Endodermal cell (in vitro differentiated cells): ENCODE results near the gene CMTM4. TPM values are rescaled to one million over a fixed set of nuclear protein-coding genes. Genes with fewer than 3 reads are reported as not detected.

Source experiments
- DNase-seq: peaks from one replicate; pipeline ENCODE4 v3.0.0-alpha.2; 2017
- H3K27ac ChIP-seq: 2 replicates; pipeline ENCODE4 v1.5.1; 2013; ENCODE audit warnings: mild to moderate bottlenecking, low read depth, low read length, moderate library complexity
- H3K27me3 ChIP-seq: 2 replicates; pipeline ENCODE4 v1.6.1; 2013; ENCODE audit warnings: mild to moderate bottlenecking, low read length, moderate library complexity; ENCODE audit not compliant: insufficient read depth, control insufficient read depth, poor library complexity, severe bottlenecking
- H3K36me3 ChIP-seq: 2 replicates; pipeline ENCODE4 v1.7.0; 2013; ENCODE audit warnings: mild to moderate bottlenecking, low read length, moderate library complexity; ENCODE audit not compliant: control insufficient read depth, insufficient read depth
- H3K4me1 ChIP-seq: one replicate; pipeline ENCODE4 v1.7.0; 2013; ENCODE audit warnings: low read length; ENCODE audit not compliant: control insufficient read depth, insufficient read depth
- H3K4me3 ChIP-seq: 2 replicates; pipeline ENCODE4 v1.5.1; 2013; ENCODE audit warnings: mild to moderate bottlenecking, low read length, moderate library complexity
- H3K9ac ChIP-seq: 2 replicates; pipeline ENCODE4 v1.6.1; 2013; ENCODE audit warnings: mild to moderate bottlenecking, low read length, moderate library complexity; ENCODE audit not compliant: poor library complexity, severe bottlenecking; ENCODE audit errors: extremely low read depth
- H3K9me3 ChIP-seq: 2 replicates; pipeline ENCODE4 v1.6.1; 2013; ENCODE audit warnings: mild to moderate bottlenecking, low read length, moderate library complexity; ENCODE audit not compliant: control insufficient read depth
- H3K27ac Mint-ChIP-seq: 2 replicates; pipeline ENCODE4 v1.8.0; 2020; ENCODE audit warnings: mixed read lengths
- H3K27me3 Mint-ChIP-seq: 2 replicates; pipeline ENCODE4 v1.8.0; 2021; ENCODE audit warnings: mild to moderate bottlenecking, mixed read lengths; ENCODE audit not compliant: insufficient read depth
- H3K36me3 Mint-ChIP-seq: 2 replicates; pipeline ENCODE4 v1.8.0; 2020; ENCODE audit warnings: low read depth, mixed read lengths
- H3K4me1 Mint-ChIP-seq: 2 replicates; pipeline ENCODE4 v1.8.0; 2020; ENCODE audit warnings: mixed read lengths
- H3K4me3 Mint-ChIP-seq: 2 replicates; pipeline ENCODE4 v1.8.0; 2020; ENCODE audit warnings: mild to moderate bottlenecking, moderate library complexity, mixed read lengths
- H3K9me3 Mint-ChIP-seq: 2 replicates; pipeline ENCODE4 v1.8.0; 2020; ENCODE audit warnings: mild to moderate bottlenecking, mixed read lengths
- CTCF ChIP-seq: fragments of 200-600 bp; sonication (generic); conservative IDR thresholded peaks from 2 replicates; pipeline ENCODE4 v1.5.0; 2021; ENCODE audit warnings: antibody characterized with exemption, mild to moderate bottlenecking
- WGBS, 2 experiments: methylation state at CpG; one replicate each; pipeline versions ENCODE4 v1.1.5 to v1.1.7; 2013; ENCODE audit warnings: missing lambda C conversion rate in 2 of 2, mixed read lengths in 1 of 2; ENCODE audit not compliant: insufficient coverage in 1 of 2, insufficient read length in 1 of 2; 5-methylcytosine and 5-hydroxymethylcytosine counted together
- total RNA-seq, 2 donors: library from RNA; stranded (reverse); fragmentation: NEBNext Ultra II Directional in 1 of 2; extraction: Animal tissue kit (Norgen Biotek cat#: 25700) in 1 of 2; gene quantifications; 2 replicates in 1 of 2; 3 replicates in 1 of 2; pipeline ENCODE4 v1.2.1, GENCODE V29; 2021

The CMTM4 gene
- total RNA-seq, 2 donors from 2014 or later = 68.2 to 76.2 TPM

- Mint-ChIP-seq H3K4me3 (no peak overlapping the region), H3K9me3 (no peaks in the 10 kb centered on the region), H3K27me3 (no peaks in the 10 kb centered on the region), H3K4me1 (peaks cover 16% of the 10 kb centered on the region), H3K27ac (peak overlapping the region; percentile 85), H3K36me3 (peaks cover 4% of the 10 kb centered on the region)
- Histone ChIP-seq H3K36me3 (peaks cover 6% of the 10 kb centered on the region), H3K9ac (no peak overlapping the region), H3K27ac (peak overlapping the region; percentile 42), H3K4me1 (peaks cover 7% of the 10 kb centered on the region), H3K9me3 (no peaks in the 10 kb centered on the region), H3K4me3 (no peak overlapping the region), H3K27me3 (no peaks in the 10 kb centered on the region)
- 77 to 79% methylated on average over 3 to 4 of the region's 4 CpGs for WGBS, 2 experiments
- DNase-seq = no peak
- no peak for TF ChIP-seq CTCF
These were observed 35.4 kb downstream of the CMTM4 start for GRCh38 chr16:66661210-66661560.

GRCh38 chr16:66660422-66661209, 35.9 kb downstream of the CMTM4 start:
- H3K27me3 ChIP-seq = no peaks in the 10 kb centered on the region
- TF ChIP-seq CTCF = peak; percentile 28
- H3K36me3 ChIP-seq = peaks cover 6% of the 10 kb centered on the region
- WGBS, 2 experiments = 33 to 40% methylated on average over 4 to 9 of the region's 9 CpGs
- Mint-ChIP-seq H3K9me3 (no peaks in the 10 kb centered on the region), H3K27me3 (no peaks in the 10 kb centered on the region), H3K4me1 (peaks cover 16% of the 10 kb centered on the region), H3K27ac (peak overlapping the region; percentile 85), H3K36me3 (peaks cover 2% of the 10 kb centered on the region), H3K4me3 (no peak overlapping the region)
- H3K27ac ChIP-seq = peak overlapping the region; percentile 42
- no peaks in the 10 kb centered on the region for H3K9me3 ChIP-seq
- H3K9ac ChIP-seq = no peak overlapping the region
- peaks cover 7% of the 10 kb centered on the region for H3K4me1 ChIP-seq
- no peak overlapping the region for H3K4me3 ChIP-seq
- DNase-seq = peak; percentile 65

- no peak for DNase-seq
- H3K9ac ChIP-seq = no peak overlapping the region
- no peaks in the 10 kb centered on the region for H3K9me3 ChIP-seq
- no peak for TF ChIP-seq CTCF
- Mint-ChIP-seq H3K27me3 (no peaks in the 10 kb centered on the region), H3K36me3 (no peaks in the 10 kb centered on the region), H3K9me3 (no peaks in the 10 kb centered on the region), H3K4me3 (no peak overlapping the region), H3K27ac (no peak overlapping the region), H3K4me1 (peaks cover 16% of the 10 kb centered on the region)
- peaks cover 7% of the 10 kb centered on the region for H3K4me1 ChIP-seq
- peaks cover 6% of the 10 kb centered on the region for H3K36me3 ChIP-seq
- no peaks in the 10 kb centered on the region for H3K27me3 ChIP-seq
- H3K4me3 ChIP-seq = no peak overlapping the region
- no peak overlapping the region for H3K27ac ChIP-seq
- WGBS, 2 experiments = 79 to 97% methylated on average over 3 to 5 of the region's 5 CpGs
These were observed 37.7 kb downstream of the CMTM4 start for GRCh38 chr16:66658860-66659190.
